ENCODE measurements around the gene PLSCR2.

Gene PLSCR2

DNA sequence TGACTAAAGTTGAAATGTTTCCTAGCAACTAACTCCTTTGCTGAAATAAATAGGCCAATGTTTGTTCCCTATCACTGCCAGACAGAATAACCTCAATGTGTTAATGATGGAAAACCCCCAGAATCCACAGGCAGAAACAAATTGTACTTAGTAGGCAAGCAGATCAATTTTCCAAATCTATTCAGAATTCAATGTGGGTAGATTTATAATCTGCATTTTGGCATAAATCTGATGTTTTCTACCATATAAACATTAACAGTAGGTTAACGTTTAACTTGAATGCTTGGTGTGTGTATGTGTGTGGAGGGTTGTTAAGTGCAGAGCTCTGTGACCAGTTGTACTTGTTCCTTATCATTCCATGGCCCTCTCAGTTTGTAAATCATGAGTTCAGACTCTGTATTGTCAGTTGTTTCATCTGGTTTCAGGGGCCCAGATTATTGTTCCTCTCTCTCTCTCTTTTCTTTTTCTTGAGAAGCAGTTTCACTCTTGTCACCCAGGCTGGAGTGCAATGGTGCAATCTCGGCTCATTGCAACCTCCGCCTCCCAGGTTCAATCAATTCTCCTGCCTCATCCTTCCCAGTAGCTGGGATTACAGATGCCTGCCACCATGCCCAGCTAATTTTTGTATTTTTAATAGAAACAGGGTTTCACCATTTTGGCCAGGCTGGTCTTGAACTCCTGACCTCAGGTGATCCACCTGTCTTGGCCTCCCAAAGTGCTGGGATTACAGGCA lies 42.2 kb upstream of the PLSCR2 start:
- Histone ChIP-seq H3K4me1 (ENCODE audit: control insufficient read depth in 1 of 2, insufficient read depth in 2 of 2, low read length in 2 of 2) (peaks cover 6% of the 10 kb centered on the region in 2 experiments), H3K27ac (ENCODE audit: low read depth, low read length) (no peak overlapping the region), H3K18ac (ENCODE audit: low read length) (no peak overlapping the region), H3K27me3 (ENCODE audit: insufficient read depth, low read length) (no peaks in the 10 kb centered on the region), H3K4me2 (ENCODE audit: low read length) (no peak overlapping the region), H3K4me3 (ENCODE audit: low read depth, low read length) (no peak overlapping the region), H3K4ac (ENCODE audit: low read depth, low read length) (no peak overlapping the region), H3K23ac (ENCODE audit: low read length) (no peak overlapping the region), H3K79me2 (ENCODE audit: control insufficient read depth, insufficient read depth, low read length, poor library complexity) (no peaks in the 10 kb centered on the region), H2BK120ac (ENCODE audit: insufficient read depth, low read length, poor library complexity) (no peak overlapping the region), H3K79me1 (ENCODE audit: low read length) (peaks cover 12% of the 10 kb centered on the region), H4K91ac (ENCODE audit: low read depth, low read length) (no peak overlapping the region), H4K8ac (ENCODE audit: low read depth, low read length) (no peak overlapping the region), H3K14ac (ENCODE audit: low read length) (no peak overlapping the region), H2AFZ (ENCODE audit: insufficient read depth, low read length, poor library complexity) (no peak overlapping the region), H3K9me3 (ENCODE audit: insufficient read depth, low read depth, low read length) (no peaks in the 10 kb centered on the region), H3K9ac (ENCODE audit: low read length) (no peak overlapping the region), H2BK5ac (ENCODE audit: low read depth, low read length, poor library complexity) (no peak overlapping the region), H2BK12ac (ENCODE audit: low read length) (no peak overlapping the region), H3K36me3 (ENCODE audit: control insufficient read depth in 1 of 2, insufficient read depth in 2 of 2, low read length in 2 of 2) (peaks cover 4 to 8% of the 10 kb centered on the region in 2 experiments), H2AK5ac (ENCODE audit: low read length) (no peak overlapping the region), H4K12ac (ENCODE audit: low read depth, low read length) (no peak overlapping the region)
- DNase-seq, result peak in 1 of 2 donors; percentile 21
- WGBS (ENCODE audit: extremely low coverage, insufficient coverage, insufficient read length), result no CpG with 5 or more reads among the region's 3 CpGs

DNA sequence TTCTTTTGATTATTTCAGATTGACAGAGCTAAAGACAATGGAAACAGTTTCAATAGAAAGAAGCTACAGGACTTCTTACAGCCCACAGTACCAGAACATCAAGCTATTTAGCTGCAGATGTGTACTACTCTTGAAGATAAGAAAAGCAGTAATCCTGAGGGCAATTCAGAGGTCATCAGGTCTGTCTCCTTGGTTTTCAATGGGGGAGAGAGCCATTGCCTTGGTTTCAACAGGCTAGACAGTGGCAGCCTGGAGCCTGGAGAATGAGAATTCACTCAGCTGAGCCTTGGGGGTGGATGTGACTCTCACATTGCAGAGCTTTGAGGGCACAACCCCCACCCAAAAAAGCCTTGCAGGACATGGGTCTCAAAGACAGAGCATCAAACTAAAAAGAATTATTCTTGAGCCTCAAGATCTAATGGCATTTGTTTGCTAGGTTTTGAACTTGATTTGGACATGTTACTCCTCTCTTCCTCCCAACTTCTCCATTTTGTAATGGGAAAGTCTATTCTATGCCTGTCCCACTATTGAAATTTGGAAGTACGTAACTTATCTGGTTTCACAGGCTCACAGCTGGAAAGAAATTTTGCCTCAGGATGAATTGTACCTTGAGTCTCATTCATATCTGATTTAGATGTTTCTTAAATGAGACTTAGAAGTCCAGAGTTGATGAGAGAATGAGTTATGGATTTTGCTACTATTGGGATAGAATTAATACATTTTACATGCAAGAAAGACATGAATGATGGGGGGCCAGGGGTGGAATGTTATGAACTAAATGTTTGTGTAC lies 38.2 kb upstream of the PLSCR2 start:
- Histone ChIP-seq H3K4me3 (ENCODE audit: low read depth, low read length) (no peak overlapping the region), H3K9ac (ENCODE audit: low read length) (no peak overlapping the region)
- DNase-seq, result peak; percentile 74 to 97

DNA sequence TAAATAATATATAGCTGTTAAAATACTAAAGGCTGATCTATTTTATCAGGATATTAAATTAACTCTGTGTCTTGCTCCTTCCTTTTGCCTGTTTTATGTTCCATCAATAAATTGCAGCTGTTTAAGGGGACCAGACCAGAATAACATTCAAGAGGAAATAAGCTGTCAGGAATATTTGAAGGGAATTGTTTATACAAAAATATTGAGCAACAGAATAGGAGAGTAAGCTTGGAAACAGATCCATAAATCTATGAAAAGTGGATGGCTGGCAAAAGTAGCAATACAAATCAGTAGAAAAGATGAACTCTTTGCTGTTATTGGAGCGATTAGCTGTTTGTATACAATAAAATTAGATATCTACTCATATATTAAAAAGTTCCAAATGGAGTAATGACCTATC lies 36.2 kb upstream of the PLSCR2 start:
- no peaks in the 10 kb centered on the region for H3K9me3 ChIP-seq (ENCODE audit: insufficient read depth, low read depth, low read length)
- H3K4me1 ChIP-seq (ENCODE audit: control insufficient read depth in 1 of 2, insufficient read depth in 2 of 2, low read length in 2 of 2), result peaks cover 10 to 14% of the 10 kb centered on the region in 2 experiments
- no peak overlapping the region for H4K12ac ChIP-seq (ENCODE audit: low read depth, low read length)
- no peak for DNase-seq
- H2AK5ac ChIP-seq (ENCODE audit: low read length), result no peak overlapping the region
- no peak overlapping the region for H3K27ac ChIP-seq (ENCODE audit: low read depth, low read length)
- no peak overlapping the region for H3K18ac ChIP-seq (ENCODE audit: low read length)
- H3K27me3 ChIP-seq (ENCODE audit: insufficient read depth, low read length), result no peaks in the 10 kb centered on the region
- H3K79me2 ChIP-seq (ENCODE audit: control insufficient read depth, insufficient read depth, low read length, poor library complexity), result no peaks in the 10 kb centered on the region
- no peak overlapping the region for H3K23ac ChIP-seq (ENCODE audit: low read length)
- H2BK5ac ChIP-seq (ENCODE audit: low read depth, low read length, poor library complexity), result no peak overlapping the region
- no peak overlapping the region for H2AFZ ChIP-seq (ENCODE audit: insufficient read depth, low read length, poor library complexity)
- no peak overlapping the region for H3K9ac ChIP-seq (ENCODE audit: low read length)
- H3K36me3 ChIP-seq (ENCODE audit: control insufficient read depth in 1 of 2, insufficient read depth in 2 of 2, low read length in 2 of 2), result no peaks in the 10 kb centered on the region
- no peak overlapping the region for H2BK120ac ChIP-seq (ENCODE audit: insufficient read depth, low read length, poor library complexity)
- H3K4me3 ChIP-seq (ENCODE audit: low read depth, low read length), result no peak overlapping the region
- no CpG with 5 or more reads among the region's 1 CpG for WGBS (ENCODE audit: extremely low coverage, insufficient coverage, insufficient read length)
- no peak overlapping the region for H2BK12ac ChIP-seq (ENCODE audit: low read length)
- H3K79me1 ChIP-seq (ENCODE audit: low read length), result peaks cover 22% of the 10 kb centered on the region
- no peak overlapping the region for H4K91ac ChIP-seq (ENCODE audit: low read depth, low read length)
- H3K4me2 ChIP-seq (ENCODE audit: low read length), result no peak overlapping the region
- no peak overlapping the region for H4K8ac ChIP-seq (ENCODE audit: low read depth, low read length)
- no peak overlapping the region for H3K4ac ChIP-seq (ENCODE audit: low read depth, low read length)
- H3K14ac ChIP-seq (ENCODE audit: low read length), result no peak overlapping the region

More for the DNA sequence above, 38.2 kb upstream of the PLSCR2 start:
- Histone ChIP-seq H3K4me2 (ENCODE audit: low read length) (no peak overlapping the region), H3K27ac (ENCODE audit: low read depth, low read length) (peak overlapping the region; percentile 92), H3K79me2 (ENCODE audit: control insufficient read depth, insufficient read depth, low read length, poor library complexity) (no peaks in the 10 kb centered on the region), H3K23ac (ENCODE audit: low read length) (no peak overlapping the region), H3K14ac (ENCODE audit: low read length) (peak overlapping the region; percentile 61), H3K27me3 (ENCODE audit: insufficient read depth, low read length) (no peaks in the 10 kb centered on the region), H2BK5ac (ENCODE audit: low read depth, low read length, poor library complexity) (peak overlapping the region; percentile 93), H4K91ac (ENCODE audit: low read depth, low read length) (peak overlapping the region; percentile 50), H4K8ac (ENCODE audit: low read depth, low read length) (peak overlapping the region; percentile 2), H4K12ac (ENCODE audit: low read depth, low read length) (no peak overlapping the region), H3K36me3 (ENCODE audit: control insufficient read depth in 1 of 2, insufficient read depth in 2 of 2, low read length in 2 of 2) (no peaks in the 10 kb centered on the region), H3K18ac (ENCODE audit: low read length) (peak overlapping the region; percentile 5), H3K4me1 (ENCODE audit: control insufficient read depth in 1 of 2, insufficient read depth in 2 of 2, low read length in 2 of 2) (peaks cover 10 to 14% of the 10 kb centered on the region in 2 experiments), H2BK12ac (ENCODE audit: low read length) (peak overlapping the region; percentile 25), H2AFZ (ENCODE audit: insufficient read depth, low read length, poor library complexity) (no peak overlapping the region), H2AK5ac (ENCODE audit: low read length) (no peak overlapping the region), H3K79me1 (ENCODE audit: low read length) (peaks cover 21% of the 10 kb centered on the region), H3K4ac (ENCODE audit: low read depth, low read length) (no peak overlapping the region), H3K9me3 (ENCODE audit: insufficient read depth, low read depth, low read length) (no peaks in the 10 kb centered on the region), H2BK120ac (ENCODE audit: insufficient read depth, low read length, poor library complexity) (peak overlapping the region; percentile 88)
- WGBS (ENCODE audit: extremely low coverage, insufficient coverage, insufficient read length), result no CpG with 5 or more reads among the region's 1 CpG

DNA sequence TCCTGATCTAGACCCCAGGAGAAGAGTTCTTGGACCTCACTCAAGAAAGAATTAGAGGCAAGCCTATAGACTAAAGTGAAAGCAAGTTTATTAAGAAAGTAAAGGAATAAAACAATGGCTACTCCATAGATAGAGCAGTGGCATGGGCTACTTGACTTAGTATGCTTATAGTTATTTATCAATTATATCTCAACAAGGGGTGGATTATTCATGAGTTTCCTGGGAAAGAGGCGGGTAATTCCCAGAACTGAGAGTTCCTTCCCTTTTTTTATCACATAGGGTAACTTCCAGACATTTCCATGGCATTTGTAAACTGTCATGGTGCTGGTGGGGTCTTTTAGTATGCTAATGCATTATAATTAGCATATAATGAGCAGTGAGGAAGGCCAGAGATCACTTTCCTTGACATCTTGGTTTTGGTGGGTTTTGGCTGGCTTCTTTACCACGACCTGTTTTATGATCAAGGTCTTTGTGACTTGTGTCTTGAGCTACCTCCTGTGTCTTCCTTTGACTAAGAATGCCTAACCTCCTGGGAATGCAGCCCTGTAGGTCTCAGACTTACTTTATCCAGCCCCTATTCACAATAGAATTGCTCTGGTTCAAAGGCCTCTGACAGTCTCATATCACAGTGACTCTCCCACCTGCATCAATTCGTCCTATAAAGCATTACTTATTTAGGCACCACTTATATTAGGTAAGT lies 35.3 kb upstream of the PLSCR2 start:
- H4K91ac ChIP-seq (ENCODE audit: low read depth, low read length), result no peak overlapping the region
- H3K9me3 ChIP-seq (ENCODE audit: insufficient read depth, low read depth, low read length), result no peaks in the 10 kb centered on the region
- H3K9ac ChIP-seq (ENCODE audit: low read length), result no peak overlapping the region
- no peaks in the 10 kb centered on the region for H3K79me2 ChIP-seq (ENCODE audit: control insufficient read depth, insufficient read depth, low read length, poor library complexity)
- H4K12ac ChIP-seq (ENCODE audit: low read depth, low read length), result no peak overlapping the region
- peaks cover 10 to 14% of the 10 kb centered on the region in 2 experiments for H3K4me1 ChIP-seq (ENCODE audit: control insufficient read depth in 1 of 2, insufficient read depth in 2 of 2, low read length in 2 of 2)
- no peak overlapping the region for H3K18ac ChIP-seq (ENCODE audit: low read length)
- no peak overlapping the region for H3K14ac ChIP-seq (ENCODE audit: low read length)
- H3K4me3 ChIP-seq (ENCODE audit: low read depth, low read length), result no peak overlapping the region
- no peak overlapping the region for H2AK5ac ChIP-seq (ENCODE audit: low read length)
- H2BK5ac ChIP-seq (ENCODE audit: low read depth, low read length, poor library complexity), result peak overlapping the region; percentile 43
- H3K27me3 ChIP-seq (ENCODE audit: insufficient read depth, low read length), result no peaks in the 10 kb centered on the region
- no peak overlapping the region for H3K4ac ChIP-seq (ENCODE audit: low read depth, low read length)
- no CpG with 5 or more reads among the region's 3 CpGs for WGBS (ENCODE audit: extremely low coverage, insufficient coverage, insufficient read length)
- H2AFZ ChIP-seq (ENCODE audit: insufficient read depth, low read length, poor library complexity), result no peak overlapping the region
- H3K23ac ChIP-seq (ENCODE audit: low read length), result no peak overlapping the region
- no peak overlapping the region for H4K8ac ChIP-seq (ENCODE audit: low read depth, low read length)
- H2BK12ac ChIP-seq (ENCODE audit: low read length), result no peak overlapping the region
- peak; percentile 79 to 82 for DNase-seq
- no peak overlapping the region for H3K4me2 ChIP-seq (ENCODE audit: low read length)
- peak overlapping the region; percentile 99 for H3K27ac ChIP-seq (ENCODE audit: low read depth, low read length)
- no peaks in the 10 kb centered on the region for H3K36me3 ChIP-seq (ENCODE audit: control insufficient read depth in 1 of 2, insufficient read depth in 2 of 2, low read length in 2 of 2)
- peaks cover 19% of the 10 kb centered on the region for H3K79me1 ChIP-seq (ENCODE audit: low read length)
- H2BK120ac ChIP-seq (ENCODE audit: insufficient read depth, low read length, poor library complexity), result peak overlapping the region; percentile 63

All from trophoblast cell (in vitro differentiated cells and primary cell).